H9 (cell line): ENCODE measurements around the gene APPL2. TPM values are rescaled to one million over a fixed set of nuclear protein-coding genes. Genes with fewer than 3 reads are reported as not detected.

Source experiments
- DNase-seq: peaks from one replicate; pipeline ENCODE4 v3.0.0-alpha.2; 2017
- H2AFZ ChIP-seq: one replicate; pipeline ENCODE4 v1.6.1; 2013; ENCODE audit warnings: mild to moderate bottlenecking, low read length, control low read depth, moderate library complexity
- H2AK5ac ChIP-seq: 2 replicates; pipeline ENCODE4 v1.6.1; 2013; ENCODE audit warnings: low read length, control low read depth, mixed read lengths; ENCODE audit not compliant: insufficient read length
- H2BK120ac ChIP-seq: one replicate; pipeline ENCODE4 v1.6.1; 2013; ENCODE audit warnings: low read depth, mild to moderate bottlenecking, low read length, control low read depth, inconsistent platforms; ENCODE audit not compliant: poor library complexity, severe bottlenecking
- H2BK12ac ChIP-seq: 2 replicates; pipeline ENCODE4 v1.6.1; 2013; ENCODE audit warnings: low read length, control low read depth, mixed read lengths, low read depth; ENCODE audit not compliant: insufficient read length
- H2BK15ac ChIP-seq: 2 replicates; pipeline ENCODE4 v1.6.1; 2013; ENCODE audit warnings: low read depth, low read length, control low read depth
- H2BK20ac ChIP-seq: one replicate; pipeline ENCODE4 v1.6.1; 2013; ENCODE audit warnings: low read depth, mild to moderate bottlenecking, low read length, control low read depth, inconsistent platforms; ENCODE audit not compliant: poor library complexity, severe bottlenecking
- H2BK5ac ChIP-seq: 2 replicates; pipeline ENCODE4 v1.6.1; 2013; ENCODE audit warnings: low read length, control low read depth, mixed read lengths; ENCODE audit not compliant: insufficient read length
- H3K14ac ChIP-seq: 2 replicates; pipeline ENCODE4 v1.6.1; 2013; ENCODE audit warnings: low read length, control low read depth; ENCODE audit not compliant: insufficient read depth
- H3K18ac ChIP-seq: 2 replicates; pipeline ENCODE4 v1.6.1; 2013; ENCODE audit warnings: low read depth, mild to moderate bottlenecking, mixed read lengths, low read length, control low read depth; ENCODE audit not compliant: insufficient read length
- H3K23ac ChIP-seq: 2 replicates; pipeline ENCODE4 v1.6.1; 2013; ENCODE audit warnings: low read length, control low read depth, mixed read lengths, low read depth; ENCODE audit not compliant: insufficient read length
- H3K23me2 ChIP-seq: 2 replicates; pipeline ENCODE4 v1.6.1; 2013; ENCODE audit warnings: low read depth, mild to moderate bottlenecking, mixed read lengths, low read length, control low read depth; ENCODE audit not compliant: insufficient read length, poor library complexity, severe bottlenecking
- H3K27ac ChIP-seq: 2 replicates; pipeline ENCODE4 v1.5.1; 2013; ENCODE audit warnings: low read length, control low read depth, mixed read lengths, low read depth; ENCODE audit not compliant: insufficient read length
- H3K27me3 ChIP-seq: 2 replicates; pipeline ENCODE4 v1.6.1; 2013; ENCODE audit warnings: low read length, control low read depth, inconsistent platforms; ENCODE audit not compliant: insufficient read depth
- H3K4ac ChIP-seq: 2 replicates; pipeline ENCODE4 v1.6.1; 2013; ENCODE audit warnings: low read depth, mild to moderate bottlenecking, control low read depth, inconsistent platforms, low read length, moderate library complexity
- H3K4me1 ChIP-seq: 2 replicates; pipeline ENCODE4 v1.6.1; 2013; ENCODE audit warnings: low read length, control low read depth, inconsistent platforms; ENCODE audit not compliant: insufficient read depth
- H3K4me2 ChIP-seq: 2 replicates; pipeline ENCODE4 v1.6.1; 2013; ENCODE audit warnings: low read length, control low read depth, mixed read lengths; ENCODE audit not compliant: insufficient read length, insufficient read depth
- H3K56ac ChIP-seq: 2 replicates; pipeline ENCODE4 v1.6.1; 2013; ENCODE audit warnings: low read depth, mild to moderate bottlenecking, mixed read lengths, low read length, control low read depth; ENCODE audit not compliant: insufficient read length
- H3K79me1 ChIP-seq: 2 replicates; pipeline ENCODE4 v1.6.1; 2013; ENCODE audit warnings: low read depth, mild to moderate bottlenecking, moderate library complexity, low read length, control low read depth, inconsistent platforms; ENCODE audit not compliant: insufficient read depth, poor library complexity, severe bottlenecking
- H3K79me2 ChIP-seq: 2 replicates; pipeline ENCODE4 v1.6.1; 2013; ENCODE audit warnings: low read length, control low read depth, inconsistent platforms; ENCODE audit not compliant: insufficient read depth
- H3K9ac ChIP-seq: 2 replicates; pipeline ENCODE4 v1.6.1; 2013; ENCODE audit warnings: low read length, control low read depth, mixed read lengths; ENCODE audit not compliant: insufficient read length; ENCODE audit errors: extremely low read depth
- H3K9me3 ChIP-seq: one replicate; pipeline ENCODE4 v1.6.1; 2013; ENCODE audit warnings: low read depth, low read length, inconsistent platforms; ENCODE audit not compliant: control insufficient read depth
- H3T11ph ChIP-seq: one replicate; pipeline ENCODE4 v1.6.1; 2013; ENCODE audit warnings: mild to moderate bottlenecking, low read length, control low read depth, inconsistent platforms
- H4K20me1 ChIP-seq: one replicate; pipeline ENCODE4 v1.6.1; 2013; ENCODE audit not compliant: control insufficient read depth, insufficient read length, insufficient read depth
- H4K5ac ChIP-seq: 2 replicates; pipeline ENCODE4 v1.6.1; 2013; ENCODE audit warnings: low read depth, mild to moderate bottlenecking, mixed read lengths, low read length, control low read depth; ENCODE audit not compliant: insufficient read length
- H4K8ac ChIP-seq: replicated peaks from 2 replicates; pipeline ENCODE4 v1.6.1; 2013; ENCODE audit warnings: low read length, control low read depth, mixed read lengths, low read depth; ENCODE audit not compliant: insufficient read length
- H4K91ac ChIP-seq: 2 replicates; pipeline ENCODE4 v1.6.1; 2013; ENCODE audit warnings: low read depth, mild to moderate bottlenecking, moderate library complexity, mixed read lengths, low read length, control low read depth; ENCODE audit not compliant: insufficient read length
- H3K27ac Mint-ChIP-seq, 3 experiments: 2 replicates in 2 of 3; 3 replicates in 1 of 3; pipeline ENCODE4 v1.8.0; 2020 to 2021; ENCODE audit warnings: mixed read lengths in 3 of 3, mild to moderate bottlenecking in 1 of 3, moderate library complexity in 1 of 3
- H3K27me3 Mint-ChIP-seq: 2 replicates; pipeline ENCODE4 v1.8.0; 2021; ENCODE audit warnings: low read depth, mild to moderate bottlenecking, moderate library complexity, mixed read lengths
- H3K36me3 Mint-ChIP-seq, 3 experiments: 2 replicates in 2 of 3; 3 replicates in 1 of 3; pipeline ENCODE4 v1.8.0; 2020 to 2021; ENCODE audit warnings: low read depth in 3 of 3, mixed read lengths in 3 of 3; ENCODE audit not compliant: insufficient read depth in 1 of 3
- H3K4me1 Mint-ChIP-seq, 2 experiments: 2 replicates each; pipeline ENCODE4 v1.8.0; 2020; ENCODE audit warnings: mixed read lengths in 2 of 2
- H3K4me3 Mint-ChIP-seq, 2 experiments: 2 replicates in 1 of 2; 3 replicates in 1 of 2; pipeline ENCODE4 v1.8.0; 2020 to 2021; ENCODE audit warnings: mild to moderate bottlenecking in 2 of 2, mixed read lengths in 2 of 2, moderate library complexity in 1 of 2
- H3K9me3 Mint-ChIP-seq, 2 experiments: 2 replicates in 1 of 2; 3 replicates in 1 of 2; pipeline ENCODE4 v1.8.0; 2020; ENCODE audit warnings: mild to moderate bottlenecking in 2 of 2, mixed read lengths in 2 of 2, moderate library complexity in 1 of 2
- WGBS: extraction: QIAGEN DNeasy Blood & Tissue Kit; methylation state at CpG from one replicate; pipeline ENCODE4 v1.1.7; 2013; ENCODE audit warnings: missing lambda C conversion rate, low lambda C conversion rate, mixed read lengths; ENCODE audit not compliant: insufficient read length; ENCODE audit errors: extremely low coverage; 5-methylcytosine and 5-hydroxymethylcytosine counted together
- total RNA-seq: library from RNA; stranded (reverse); gene quantifications from 2 replicates; pipeline ENCODE4 v1.2.1, GENCODE V29; 2021
- TF ChIP-seq, protein P1 (sequence below): fragments of 200-600 bp; sonication (generic); conservative IDR thresholded peaks from 3 replicates; pipeline ENCODE4 v1.8.0; 2021; ENCODE audit warnings: antibody characterized with exemption, mild to moderate bottlenecking

Gene APPL2
- total RNA-seq, 1 experiment from 2014 or later = 18.5 TPM

DNA sequence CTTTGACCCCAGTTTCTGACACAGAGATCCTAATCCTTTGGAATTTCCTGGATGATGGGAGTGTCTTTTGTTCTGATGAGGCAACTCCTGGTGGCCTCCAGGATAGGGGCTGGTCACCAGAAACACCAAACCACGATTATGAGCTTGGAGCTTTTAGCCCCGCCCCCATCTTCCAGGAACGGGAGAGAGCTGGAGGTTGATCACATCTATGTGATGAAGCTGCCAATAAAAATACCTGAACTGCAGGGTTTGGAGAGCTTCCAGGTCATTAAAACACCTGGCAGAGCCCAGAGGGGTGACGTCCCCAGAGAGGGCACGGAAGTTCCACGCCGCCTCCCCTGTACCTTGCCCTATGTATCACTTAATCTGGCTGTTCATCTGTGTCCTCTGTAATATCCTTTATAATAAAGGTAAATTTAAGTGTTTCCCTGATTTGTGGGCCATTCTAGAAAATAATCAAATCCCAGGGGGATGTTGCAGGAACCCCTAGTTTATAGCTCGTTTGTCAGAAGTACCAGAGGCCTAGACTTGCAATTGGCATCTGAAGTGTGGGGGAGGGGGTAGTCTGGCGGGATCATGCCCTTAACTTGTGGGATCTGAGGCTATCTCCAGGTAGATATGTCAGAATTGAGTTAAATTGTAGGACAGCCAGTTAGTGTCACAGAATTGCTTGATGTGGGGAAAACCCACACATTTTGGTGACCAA is 21.2 kb downstream of the APPL2 start:
- no peak overlapping the region for H2BK5ac ChIP-seq
- no peaks in the 10 kb centered on the region for H3K27me3 Mint-ChIP-seq
- H3K18ac ChIP-seq = no peak overlapping the region
- no peaks in the 10 kb centered on the region; a peak in 2 of 4 replicates for H3K4me1 Mint-ChIP-seq
- H4K91ac ChIP-seq = no peak overlapping the region
- H3K27me3 ChIP-seq = no peaks in the 10 kb centered on the region
- H3K9me3 Mint-ChIP-seq = no peaks in the 10 kb centered on the region
- H3K4me3 Mint-ChIP-seq = no peak overlapping the region
- H2AFZ ChIP-seq = no peak overlapping the region
- no peak overlapping the region for H3K56ac ChIP-seq
- DNase-seq = no peak
- no peaks in the 10 kb centered on the region for H3K79me1 ChIP-seq
- no peak overlapping the region for H2BK12ac ChIP-seq
- H3K27ac ChIP-seq = no peak overlapping the region
- H3K23ac ChIP-seq = no peak overlapping the region
- no peak overlapping the region; a peak in 2 of 7 replicates for H3K27ac Mint-ChIP-seq
- no peak overlapping the region for H3K4me2 ChIP-seq
- no peaks in the 10 kb centered on the region for H4K20me1 ChIP-seq
- H3K14ac ChIP-seq = no peak overlapping the region
- no peaks in the 10 kb centered on the region for H3K9me3 ChIP-seq
- H2BK15ac ChIP-seq = no peak overlapping the region
- peaks cover 10 to 42% (median 26%) of the 10 kb centered on the region in 3 experiments; a peak in 6 of 7 replicates for H3K36me3 Mint-ChIP-seq
- H2BK20ac ChIP-seq = no peak overlapping the region
- no peak overlapping the region for H4K5ac ChIP-seq
- TF ChIP-seq, protein P1, sequence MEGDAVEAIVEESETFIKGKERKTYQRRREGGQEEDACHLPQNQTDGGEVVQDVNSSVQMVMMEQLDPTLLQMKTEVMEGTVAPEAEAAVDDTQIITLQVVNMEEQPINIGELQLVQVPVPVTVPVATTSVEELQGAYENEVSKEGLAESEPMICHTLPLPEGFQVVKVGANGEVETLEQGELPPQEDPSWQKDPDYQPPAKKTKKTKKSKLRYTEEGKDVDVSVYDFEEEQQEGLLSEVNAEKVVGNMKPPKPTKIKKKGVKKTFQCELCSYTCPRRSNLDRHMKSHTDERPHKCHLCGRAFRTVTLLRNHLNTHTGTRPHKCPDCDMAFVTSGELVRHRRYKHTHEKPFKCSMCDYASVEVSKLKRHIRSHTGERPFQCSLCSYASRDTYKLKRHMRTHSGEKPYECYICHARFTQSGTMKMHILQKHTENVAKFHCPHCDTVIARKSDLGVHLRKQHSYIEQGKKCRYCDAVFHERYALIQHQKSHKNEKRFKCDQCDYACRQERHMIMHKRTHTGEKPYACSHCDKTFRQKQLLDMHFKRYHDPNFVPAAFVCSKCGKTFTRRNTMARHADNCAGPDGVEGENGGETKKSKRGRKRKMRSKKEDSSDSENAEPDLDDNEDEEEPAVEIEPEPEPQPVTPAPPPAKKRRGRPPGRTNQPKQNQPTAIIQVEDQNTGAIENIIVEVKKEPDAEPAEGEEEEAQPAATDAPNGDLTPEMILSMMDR = no peak
- no peak overlapping the region for H3T11ph ChIP-seq
- H2BK120ac ChIP-seq = no peak overlapping the region
- H4K8ac ChIP-seq = no peak overlapping the region
- H2AK5ac ChIP-seq = no peak overlapping the region
- no CpG with 5 or more reads among the region's 9 CpGs for WGBS
- H3K4ac ChIP-seq = no peak overlapping the region
- no peak overlapping the region for H3K9ac ChIP-seq
- H3K4me1 ChIP-seq = no peaks in the 10 kb centered on the region
- H3K23me2 ChIP-seq = no peaks in the 10 kb centered on the region
- no peaks in the 10 kb centered on the region for H3K79me2 ChIP-seq
